ENCODE data around the gene CLEC20A.

GRCh38 chr1:178495741-178496409 is 889 bp downstream of the CLEC20A start:
- TF ChIP-seq CTCF (IDR thresholded peaks at IDR 0.05) (no peak), POLR2A (IDR thresholded peaks at IDR 0.05) (no peak)

Measured in right lobe of liver (tissue), 4 donors.